Activated T-cell treated with anti-CD3 and anti-CD28 coated beads, Interleukin-2, amount 50 U/mL, for 24 hours (primary cell): ENCODE measurements around the gene CDC6.

Source experiments
- DNase-seq: peaks from one replicate; pipeline ENCODE4 v3.0.0-alpha.2; 2020
- H3K27ac Mint-ChIP-seq: 2 replicates; pipeline ENCODE4 v1.8.0; 2020; ENCODE audit warnings: mild to moderate bottlenecking, mixed read lengths
- H3K27me3 Mint-ChIP-seq: 2 replicates; pipeline ENCODE4 v1.8.0; 2020; ENCODE audit warnings: mixed read lengths
- H3K36me3 Mint-ChIP-seq: 2 replicates; pipeline ENCODE4 v1.8.0; 2020; ENCODE audit warnings: low read depth, mixed read lengths
- H3K4me1 Mint-ChIP-seq: 2 replicates; pipeline ENCODE4 v1.8.0; 2020; ENCODE audit warnings: low read depth, mixed read lengths
- H3K4me3 Mint-ChIP-seq: 2 replicates; pipeline ENCODE4 v1.8.0; 2020; ENCODE audit warnings: mild to moderate bottlenecking, moderate library complexity, mixed read lengths
- H3K9me3 Mint-ChIP-seq: 2 replicates; pipeline ENCODE4 v1.8.0; 2020; ENCODE audit warnings: mixed read lengths

CDC6 gene

GRCh38 chr17:40268141-40268712, 19.5 kb upstream of the CDC6 start:
- no peaks in the 10 kb centered on the region for H3K4me1 Mint-ChIP-seq
- no peaks in the 10 kb centered on the region for H3K27me3 Mint-ChIP-seq
- H3K9me3 Mint-ChIP-seq, result no peaks in the 10 kb centered on the region
- no peak overlapping the region for H3K4me3 Mint-ChIP-seq
- no peak for DNase-seq
- H3K36me3 Mint-ChIP-seq, result peaks cover 32% of the 10 kb centered on the region
- no peak overlapping the region for H3K27ac Mint-ChIP-seq

GRCh38 chr17:40278414-40278813, 9.3 kb upstream of the CDC6 start:
- Mint-ChIP-seq H3K9me3 (no peaks in the 10 kb centered on the region), H3K4me3 (no peak overlapping the region), H3K4me1 (peaks cover 38% of the 10 kb centered on the region), H3K36me3 (peaks cover 85% of the 10 kb centered on the region), H3K27me3 (no peaks in the 10 kb centered on the region), H3K27ac (peak overlapping the region; percentile 73)
- no peak for DNase-seq

GRCh38 chr17:40279402-40279801, 8.3 kb upstream of the CDC6 start:
- H3K27me3 Mint-ChIP-seq, result no peaks in the 10 kb centered on the region
- no peak overlapping the region for H3K4me3 Mint-ChIP-seq
- DNase-seq, result no peak
- H3K9me3 Mint-ChIP-seq, result no peaks in the 10 kb centered on the region
- peak overlapping the region; percentile 71 for H3K27ac Mint-ChIP-seq
- peaks cover 48% of the 10 kb centered on the region for H3K4me1 Mint-ChIP-seq
- H3K36me3 Mint-ChIP-seq, result peaks cover 79% of the 10 kb centered on the region

GRCh38 chr17:40281663-40282062, 6.0 kb upstream of the CDC6 start:
- no peaks in the 10 kb centered on the region for H3K27me3 Mint-ChIP-seq
- H3K36me3 Mint-ChIP-seq, result peaks cover 61% of the 10 kb centered on the region
- H3K27ac Mint-ChIP-seq, result peak overlapping the region; percentile 69
- H3K4me1 Mint-ChIP-seq, result peaks cover 62% of the 10 kb centered on the region
- no peak for DNase-seq
- H3K4me3 Mint-ChIP-seq, result no peak overlapping the region
- no peaks in the 10 kb centered on the region for H3K9me3 Mint-ChIP-seq

GRCh38 chr17:40283662-40284061, 4.0 kb upstream of the CDC6 start:
- H3K27me3 Mint-ChIP-seq, result no peaks in the 10 kb centered on the region
- H3K4me1 Mint-ChIP-seq, result peaks cover 65% of the 10 kb centered on the region
- H3K36me3 Mint-ChIP-seq, result peaks cover 53% of the 10 kb centered on the region

DNA sequence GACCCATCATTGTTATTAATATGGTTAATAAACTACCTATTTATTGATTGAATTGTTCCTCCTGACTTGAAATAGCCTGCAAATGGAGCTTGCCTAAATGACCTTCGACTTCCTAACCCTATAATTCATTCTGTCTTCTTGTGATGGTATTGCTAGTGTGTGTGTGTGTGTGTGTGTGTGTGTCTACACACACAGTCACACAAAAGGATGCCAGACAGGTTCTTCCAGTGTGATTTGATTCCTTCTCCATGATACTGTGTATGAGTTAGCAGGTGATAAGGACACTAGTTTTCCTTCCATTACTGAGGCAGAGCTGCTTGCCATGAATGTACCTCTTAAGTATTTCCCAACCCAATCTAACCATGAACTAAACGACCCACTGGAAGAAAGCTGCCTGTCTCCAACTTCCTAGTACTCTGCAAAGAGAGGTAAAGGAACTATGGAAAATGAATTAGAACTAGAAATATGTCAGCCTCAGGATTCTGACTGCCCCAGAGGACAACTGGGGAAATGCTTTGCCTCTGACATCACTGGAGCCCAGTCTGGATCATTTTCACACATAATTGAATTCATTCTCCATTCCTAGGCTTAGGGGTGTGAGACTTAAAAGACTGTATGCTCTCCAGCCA, 3.5 kb upstream of the CDC6 start:
- Mint-ChIP-seq H3K27me3 (no peaks in the 10 kb centered on the region), H3K4me1 (peaks cover 65% of the 10 kb centered on the region), H3K27ac (peak overlapping the region; percentile 93), H3K36me3 (peaks cover 53% of the 10 kb centered on the region), H3K4me3 (peak overlapping the region; percentile 51), H3K9me3 (no peaks in the 10 kb centered on the region)
- DNase-seq, result no peak

More at GRCh38 chr17:40283662-40284061, 4.0 kb upstream of the CDC6 start:
- no peaks in the 10 kb centered on the region for H3K9me3 Mint-ChIP-seq
- DNase-seq, result no peak
- peak overlapping the region; percentile 51 for H3K4me3 Mint-ChIP-seq
- H3K27ac Mint-ChIP-seq, result peak overlapping the region; percentile 93

DNA sequence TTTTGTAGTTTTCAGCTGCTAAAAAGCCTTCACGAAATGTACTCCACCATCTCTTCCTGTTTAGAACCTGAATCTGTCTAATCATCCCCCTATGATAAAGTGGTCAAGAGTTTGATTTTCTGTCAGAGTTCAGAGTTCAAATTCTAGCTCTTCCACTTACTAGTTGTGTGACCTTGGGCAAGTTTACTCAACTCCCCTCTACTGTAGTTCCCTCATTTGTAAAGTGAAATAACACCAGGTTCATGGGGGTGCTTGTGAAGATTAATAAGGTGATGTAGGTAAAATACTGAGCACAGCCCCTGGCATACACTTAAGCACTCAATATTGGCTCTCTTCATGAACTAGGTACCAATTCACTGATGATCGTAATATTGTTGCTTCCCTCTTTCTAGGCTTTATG, 1.2 kb upstream of the CDC6 start:
- DNase-seq, result no peak
- H3K4me3 Mint-ChIP-seq, result no peak overlapping the region
- peaks cover 53% of the 10 kb centered on the region for H3K36me3 Mint-ChIP-seq
- no peaks in the 10 kb centered on the region for H3K9me3 Mint-ChIP-seq
- H3K27ac Mint-ChIP-seq, result peak overlapping the region; percentile 30
- H3K4me1 Mint-ChIP-seq, result peaks cover 77% of the 10 kb centered on the region
- no peaks in the 10 kb centered on the region for H3K27me3 Mint-ChIP-seq

DNA sequence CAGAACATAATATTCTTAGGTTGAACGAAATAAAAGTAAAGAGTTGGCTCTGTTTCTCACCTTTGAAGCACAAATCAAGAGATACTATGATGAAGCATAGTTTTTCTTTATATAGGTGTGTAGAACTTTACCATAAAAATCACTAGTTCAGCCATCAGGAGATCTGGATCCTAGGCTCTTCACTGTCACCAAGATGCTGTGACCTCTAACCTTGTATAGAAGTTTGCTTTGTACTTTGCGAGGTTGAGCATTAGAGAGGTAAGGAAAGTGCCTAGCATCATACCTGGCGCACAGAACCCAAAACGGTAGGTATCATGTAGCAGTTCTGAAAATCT, 553 bp upstream of the CDC6 start:
- H3K4me3 Mint-ChIP-seq, result peak overlapping the region; percentile 95
- peaks cover 52% of the 10 kb centered on the region for H3K36me3 Mint-ChIP-seq
- no peaks in the 10 kb centered on the region for H3K9me3 Mint-ChIP-seq
- peaks cover 71% of the 10 kb centered on the region for H3K4me1 Mint-ChIP-seq
- H3K27me3 Mint-ChIP-seq, result no peaks in the 10 kb centered on the region
- DNase-seq, result no peak
- peak overlapping the region; percentile 99 for H3K27ac Mint-ChIP-seq

DNA sequence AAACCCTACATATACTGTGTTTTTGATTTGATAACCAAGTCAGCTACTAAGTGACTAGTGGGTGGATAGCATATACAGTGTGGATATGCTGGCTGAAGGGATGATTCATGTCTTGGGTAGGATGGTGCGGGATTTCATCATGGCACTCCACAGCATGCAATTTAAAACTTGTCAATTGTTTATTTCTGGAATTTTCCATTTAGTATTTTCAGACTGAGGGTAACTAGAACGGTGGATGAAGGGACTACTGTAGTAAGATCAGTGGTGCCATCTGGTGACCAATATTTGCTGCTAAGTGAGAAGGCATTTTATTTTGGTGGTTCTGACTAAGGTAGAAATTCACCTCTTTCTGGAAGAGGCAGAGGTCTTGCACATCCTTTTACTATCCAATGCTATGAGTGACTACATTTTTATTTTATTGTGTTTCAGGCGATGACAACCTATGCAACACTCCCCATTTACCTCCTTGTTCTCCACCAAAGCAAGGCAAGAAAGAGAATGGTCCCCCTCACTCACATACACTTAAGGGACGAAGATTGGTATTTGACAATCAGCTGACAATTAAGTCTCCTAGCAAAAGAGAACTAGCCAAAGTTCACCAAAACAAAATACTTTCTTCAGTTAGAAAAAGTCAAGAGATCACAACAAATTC, 3.1 kb downstream of the CDC6 start:
- H3K4me3 Mint-ChIP-seq, result peak overlapping the region; percentile 95

GRCh38 chr17:40291281-40291664, 3.6 kb downstream of the CDC6 start:
- peaks cover 82% of the 10 kb centered on the region for H3K36me3 Mint-ChIP-seq
- H3K27ac Mint-ChIP-seq, result peak overlapping the region; percentile 63
- H3K9me3 Mint-ChIP-seq, result no peaks in the 10 kb centered on the region
- peak overlapping the region; percentile 95 for H3K4me3 Mint-ChIP-seq
- no peak for DNase-seq
- H3K4me1 Mint-ChIP-seq, result peaks cover 61% of the 10 kb centered on the region
- no peaks in the 10 kb centered on the region for H3K27me3 Mint-ChIP-seq

More for the DNA sequence above, 3.1 kb downstream of the CDC6 start:
- DNase-seq, result no peak
- H3K27me3 Mint-ChIP-seq, result no peaks in the 10 kb centered on the region
- H3K36me3 Mint-ChIP-seq, result peaks cover 77% of the 10 kb centered on the region
- H3K27ac Mint-ChIP-seq, result peak overlapping the region; percentile 63
- H3K4me1 Mint-ChIP-seq, result peaks cover 59% of the 10 kb centered on the region
- H3K9me3 Mint-ChIP-seq, result no peaks in the 10 kb centered on the region

GRCh38 chr17:40293363-40293762, 5.7 kb downstream of the CDC6 start:
- peaks cover 49% of the 10 kb centered on the region for H3K4me1 Mint-ChIP-seq
- no peaks in the 10 kb centered on the region for H3K9me3 Mint-ChIP-seq
- H3K27me3 Mint-ChIP-seq, result no peaks in the 10 kb centered on the region
- no peak overlapping the region for H3K27ac Mint-ChIP-seq
- H3K4me3 Mint-ChIP-seq, result no peak overlapping the region
- peaks cover 96% of the 10 kb centered on the region for H3K36me3 Mint-ChIP-seq
- DNase-seq, result no peak

GRCh38 chr17:40295488-40296436, 8.1 kb downstream of the CDC6 start:
- Mint-ChIP-seq H3K36me3 (peaks cover 97% of the 10 kb centered on the region), H3K27ac (peak overlapping the region; percentile 31), H3K9me3 (no peaks in the 10 kb centered on the region), H3K4me3 (no peak overlapping the region), H3K27me3 (no peaks in the 10 kb centered on the region), H3K4me1 (peaks cover 32% of the 10 kb centered on the region)
- no peak for DNase-seq

DNA sequence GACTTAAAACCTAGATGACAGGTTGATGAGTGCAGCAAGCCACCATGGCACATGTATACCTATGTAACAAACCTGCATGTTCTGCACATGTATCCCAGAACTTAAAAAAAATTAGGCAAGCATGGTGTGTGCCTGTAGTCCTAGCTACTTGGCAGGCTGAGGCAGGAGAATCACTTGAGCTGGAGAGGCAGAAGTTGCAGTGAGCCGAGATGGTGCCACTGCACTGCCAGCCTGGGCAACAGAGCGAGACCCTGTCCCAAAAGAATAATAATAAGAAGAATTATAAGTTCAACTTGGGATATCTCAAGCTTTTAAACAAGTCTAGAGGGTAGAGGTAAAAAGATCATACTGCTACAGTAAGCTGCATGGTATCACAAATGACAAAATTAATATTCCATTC, 9.8 kb downstream of the CDC6 start:
- no peak for DNase-seq
- H3K4me3 Mint-ChIP-seq, result no peak overlapping the region
- peaks cover 25% of the 10 kb centered on the region for H3K4me1 Mint-ChIP-seq
- no peaks in the 10 kb centered on the region for H3K27me3 Mint-ChIP-seq
- no peak overlapping the region for H3K27ac Mint-ChIP-seq
- H3K9me3 Mint-ChIP-seq, result no peaks in the 10 kb centered on the region
- peaks cover 100% of the 10 kb centered on the region for H3K36me3 Mint-ChIP-seq

- Mint-ChIP-seq H3K36me3 (peaks cover 100% of the 10 kb centered on the region), H3K27ac (no peak overlapping the region), H3K9me3 (no peaks in the 10 kb centered on the region), H3K27me3 (no peaks in the 10 kb centered on the region), H3K4me1 (peaks cover 32% of the 10 kb centered on the region), H3K4me3 (no peak overlapping the region)
- DNase-seq, result no peak
These were observed 11.0 kb downstream of the CDC6 start for GRCh38 chr17:40298726-40299125.
